IPS-NIHi7 (cell line): ENCODE measurements around the gene SLC35G3.
"Not testable (repeated sequence)": the region's sequence is repeated elsewhere in the genome, so short reads cannot be mapped to it uniquely, and the experiment has no call there.

Experiments used
- DNase-seq: peaks from one replicate; pipeline ENCODE4 v3.0.0; 2012; ENCODE audit warnings: mixed read lengths; ENCODE audit errors: extremely low spot score

Gene SLC35G3

GRCh38 chr17:35210741-35211140 lies 16.5 kb upstream of the SLC35G3 start:
- DNase-seq: no peak

GRCh38 chr17:35202582-35202981 lies 8.4 kb upstream of the SLC35G3 start:
- DNase-seq: not testable (repeated sequence)

GRCh38 chr17:35195062-35195461 lies 869 bp upstream of the SLC35G3 start:
- not testable (repeated sequence) for DNase-seq

- DNase-seq: no peak
These were observed 1.5 kb downstream of the SLC35G3 start for GRCh38 chr17:35192708-35193107.

- no peak for DNase-seq
These were observed 3.0 kb downstream of the SLC35G3 start for GRCh38 chr17:35191001-35191695.

GRCh38 chr17:35189291-35189690 lies 4.9 kb downstream of the SLC35G3 start:
- DNase-seq: no peak

GRCh38 chr17:35188111-35188510 lies 6.1 kb downstream of the SLC35G3 start:
- DNase-seq: no peak

- DNase-seq: no peak
These were observed 6.7 kb downstream of the SLC35G3 start for GRCh38 chr17:35187481-35187880.

- no peak for DNase-seq
These were observed 8.3 kb downstream of the SLC35G3 start for GRCh38 chr17:35185849-35186248.

GRCh38 chr17:35184274-35184673 lies 9.9 kb downstream of the SLC35G3 start:
- DNase-seq: no peak

- no peak for DNase-seq
These were observed 10.9 kb downstream of the SLC35G3 start for GRCh38 chr17:35183332-35183731.

GRCh38 chr17:35179379-35179778 lies 14.8 kb downstream of the SLC35G3 start:
- DNase-seq: not testable (repeated sequence)

- no peak for DNase-seq
These were observed 17.3 kb downstream of the SLC35G3 start for GRCh38 chr17:35176897-35177296.

- no peak for DNase-seq
These were observed 18.4 kb downstream of the SLC35G3 start for GRCh38 chr17:35175638-35176415.

GRCh38 chr17:35174835-35175334 lies 19.3 kb downstream of the SLC35G3 start:
- no peak for DNase-seq

- DNase-seq: not testable (repeated sequence)
These were observed 21.9 kb downstream of the SLC35G3 start for GRCh38 chr17:35172321-35172720.

GRCh38 chr17:35171834-35172233 lies 22.4 kb downstream of the SLC35G3 start:
- no peak for DNase-seq

- DNase-seq: no peak
These were observed 23.0 kb downstream of the SLC35G3 start for GRCh38 chr17:35170968-35171771.

- DNase-seq: no peak
These were observed 24.3 kb downstream of the SLC35G3 start for GRCh38 chr17:35169835-35170363.

- no peak for DNase-seq
These were observed 26.5 kb downstream of the SLC35G3 start for GRCh38 chr17:35167666-35168065.

GRCh38 chr17:35167046-35167445 lies 27.1 kb downstream of the SLC35G3 start:
- DNase-seq: no peak

- no peak for DNase-seq
These were observed 27.7 kb downstream of the SLC35G3 start for GRCh38 chr17:35166526-35166925.
